ENCODE data around the gene NUDT7. TPM values are rescaled to one million over a fixed set of nuclear protein-coding genes. Genes with fewer than 3 reads are reported as not detected.

The NUDT7 gene
- polyA plus RNA-seq (2013, experiment 1 of 2): 9.6 TPM
- polyA plus RNA-seq (2013, experiment 2 of 2): 9.8 TPM

DNA sequence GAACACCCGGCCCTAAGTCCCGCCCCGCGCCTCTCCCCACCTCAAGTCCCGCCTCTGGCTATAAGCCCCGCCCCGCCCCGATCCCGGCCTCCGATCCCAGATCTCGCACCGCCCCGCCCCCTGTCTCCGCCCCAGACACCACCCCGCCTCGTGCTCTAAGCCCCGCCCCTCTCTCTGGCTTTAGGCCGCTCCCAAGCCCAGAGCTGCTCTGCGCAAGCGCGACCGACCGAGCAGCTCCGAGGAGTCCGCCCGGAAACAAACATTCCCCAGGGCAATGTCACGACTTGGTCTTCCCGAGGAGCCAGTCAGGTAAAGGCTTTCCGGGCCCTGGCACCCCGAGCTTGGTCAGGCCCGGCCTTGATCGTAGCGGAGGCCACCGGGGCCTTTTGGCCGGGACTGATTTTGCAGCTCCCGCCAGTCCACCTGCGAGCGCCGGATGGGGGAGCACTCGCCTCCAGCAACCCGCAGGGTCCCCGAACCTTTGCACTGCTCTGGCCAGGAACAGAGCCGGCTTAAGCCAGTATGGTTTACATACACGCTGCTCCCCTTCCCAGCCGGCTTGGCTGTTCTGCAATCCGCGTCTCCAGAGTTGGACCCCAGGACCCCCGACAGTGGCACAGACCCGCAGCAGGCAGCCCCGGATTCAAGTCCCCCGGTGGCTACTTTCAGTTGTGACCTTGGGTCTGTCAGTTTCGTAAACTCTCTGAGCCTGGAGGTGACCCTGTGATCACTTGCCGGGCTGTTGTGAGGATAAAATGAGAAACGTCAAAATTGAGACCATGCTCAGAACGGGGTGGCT, at the start of gene NUDT7:
Gene NUDT7, plus strand, starts transcription at position 206 of the 799 bp plus-strand sequence. Its CDS starts 69 bp downstream, at position 275.
- H3K18ac ChIP-seq (ENCODE audit: low read depth in 1 of 2, low read length in 2 of 2): peak within 1 kb of the TSS; percentile 88 to 98
- H3K4me1 ChIP-seq (ENCODE audit: control insufficient read depth, insufficient read depth, low read depth, low read length): peaks cover 4% of the 10 kb centered on the region
- no peaks in the 10 kb centered on the region for H3K27me3 ChIP-seq (ENCODE audit: control insufficient read depth in 1 of 2, insufficient read depth in 1 of 2, low read length in 2 of 2)
- 2% methylated on average over 55 of the region's 55 CpGs for WGBS
- H2BK5ac ChIP-seq (ENCODE audit: low read depth, low read length, poor library complexity, severe bottlenecking): no peak within 1 kb of the TSS
- H3K36me3 ChIP-seq (ENCODE audit: control insufficient read depth in 1 of 2, insufficient read depth in 2 of 2, low read depth in 1 of 2, low read length in 2 of 2): peaks cover 0 to 8% of the 10 kb centered on the region in 2 experiments
- H3K79me1 ChIP-seq (replicated peaks; ENCODE audit: low read length, poor library complexity, severe bottlenecking): no peaks in the 10 kb centered on the region
- H2BK12ac ChIP-seq (ENCODE audit: low read length in 2 of 2): peak within 1 kb of the TSS; percentile 84 to 95
- H3K27ac ChIP-seq (ENCODE audit: low read length, poor library complexity, severe bottlenecking): peak within 1 kb of the TSS; percentile 79
- H4K91ac ChIP-seq (ENCODE audit: low read length): peak within 1 kb of the TSS; percentile 92
- peak within 1 kb of the TSS; percentile 96 for H3K9ac ChIP-seq (ENCODE audit: low read length)
- peak within 1 kb of the TSS in 1 of 2 experiments; percentile 59 for H3K14ac ChIP-seq (ENCODE audit: low read length in 2 of 2)
- H2AK5ac ChIP-seq (ENCODE audit: low read length, severe bottlenecking): no peak within 1 kb of the TSS
- H3K4me2 ChIP-seq (ENCODE audit: low read length, poor library complexity, severe bottlenecking): peak within 1 kb of the TSS; percentile 82
- peak within 1 kb of the TSS; percentile 96 for H2BK15ac ChIP-seq (ENCODE audit: low read depth, poor library complexity, severe bottlenecking)
- peak within 1 kb of the TSS; percentile 69 to 96 for H3K4ac ChIP-seq (ENCODE audit: low read depth in 1 of 2, low read length in 2 of 2)
- H3K23ac ChIP-seq (ENCODE audit: low read length in 2 of 2): peak within 1 kb of the TSS in 1 of 2 experiments; percentile 91
- peak within 1 kb of the TSS; percentile 95 for H4K8ac ChIP-seq (ENCODE audit: low read length)
- H3K9me3 ChIP-seq (ENCODE audit: control insufficient read depth, low read length): peaks cover 3% of the 10 kb centered on the region
- H2AFZ ChIP-seq (ENCODE audit: low read depth, low read length): peak within 1 kb of the TSS; percentile 64
- peak within 1 kb of the TSS; percentile 65 to 86 for H3K4me3 ChIP-seq (ENCODE audit: insufficient read depth in 1 of 2, low read depth in 1 of 2, low read length in 2 of 2)
- peak; percentile 97 for DNase-seq
- H2BK120ac ChIP-seq (ENCODE audit: low read depth, low read length): peak within 1 kb of the TSS; percentile 95

GRCh38 chr16:77674888-77675287, 47.4 kb upstream of the NUDT7 start:
- no peak overlapping the region for H2AK5ac ChIP-seq (ENCODE audit: low read length, severe bottlenecking)
- H3K36me3 ChIP-seq (ENCODE audit: control insufficient read depth in 1 of 2, insufficient read depth in 2 of 2, low read depth in 1 of 2, low read length in 2 of 2): no peaks in the 10 kb centered on the region
- no peak overlapping the region for H2BK15ac ChIP-seq (ENCODE audit: low read depth, poor library complexity, severe bottlenecking)
- H3K4me1 ChIP-seq (ENCODE audit: control insufficient read depth, insufficient read depth, low read depth, low read length): no peaks in the 10 kb centered on the region
- H3K27ac ChIP-seq (ENCODE audit: low read length, poor library complexity, severe bottlenecking): no peak overlapping the region
- 22% methylated on average over 4 of the region's 4 CpGs for WGBS
- H2BK5ac ChIP-seq (ENCODE audit: low read depth, low read length, poor library complexity, severe bottlenecking): no peak overlapping the region
- DNase-seq: peak; percentile 58
- peaks cover 4 to 11% of the 10 kb centered on the region in 2 experiments for H3K27me3 ChIP-seq (ENCODE audit: control insufficient read depth in 1 of 2, insufficient read depth in 1 of 2, low read length in 2 of 2)
- no peak overlapping the region for H3K18ac ChIP-seq (ENCODE audit: low read depth in 1 of 2, low read length in 2 of 2)
- H3K9me3 ChIP-seq (ENCODE audit: control insufficient read depth, low read length): no peaks in the 10 kb centered on the region
- H2BK120ac ChIP-seq (ENCODE audit: low read depth, low read length): no peak overlapping the region
- H3K14ac ChIP-seq (ENCODE audit: low read length in 2 of 2): no peak overlapping the region
- no peak overlapping the region for H4K91ac ChIP-seq (ENCODE audit: low read length)
- H3K23ac ChIP-seq (ENCODE audit: low read length in 2 of 2): no peak overlapping the region
- peak overlapping the region; percentile 71 for H3K9ac ChIP-seq (ENCODE audit: low read length)
- H3K4ac ChIP-seq (ENCODE audit: low read depth in 1 of 2, low read length in 2 of 2): no peak overlapping the region
- H3K4me2 ChIP-seq (ENCODE audit: low read length, poor library complexity, severe bottlenecking): no peak overlapping the region
- no peak overlapping the region for H2BK12ac ChIP-seq (ENCODE audit: low read length in 2 of 2)
- H4K8ac ChIP-seq (ENCODE audit: low read length): no peak overlapping the region
- H3K4me3 ChIP-seq (ENCODE audit: insufficient read depth in 1 of 2, low read depth in 1 of 2, low read length in 2 of 2): no peak overlapping the region
- H2AFZ ChIP-seq (ENCODE audit: low read depth, low read length): no peak overlapping the region
- no peaks in the 10 kb centered on the region for H3K79me1 ChIP-seq (replicated peaks; ENCODE audit: low read length, poor library complexity, severe bottlenecking)

- no peak overlapping the region for H3K18ac ChIP-seq (ENCODE audit: low read depth in 1 of 2, low read length in 2 of 2)
- H2AK5ac ChIP-seq (ENCODE audit: low read length, severe bottlenecking): no peak overlapping the region
- WGBS: 35% methylated on average over 15 of the region's 15 CpGs
- no peak overlapping the region for H3K4ac ChIP-seq (ENCODE audit: low read depth in 1 of 2, low read length in 2 of 2)
- no peak overlapping the region for H2BK120ac ChIP-seq (ENCODE audit: low read depth, low read length)
- no peak overlapping the region for H2BK12ac ChIP-seq (ENCODE audit: low read length in 2 of 2)
- H3K4me1 ChIP-seq (ENCODE audit: control insufficient read depth, insufficient read depth, low read depth, low read length): no peaks in the 10 kb centered on the region
- H3K14ac ChIP-seq (ENCODE audit: low read length in 2 of 2): no peak overlapping the region
- peaks cover 4 to 11% of the 10 kb centered on the region in 2 experiments for H3K27me3 ChIP-seq (ENCODE audit: control insufficient read depth in 1 of 2, insufficient read depth in 1 of 2, low read length in 2 of 2)
- H3K79me1 ChIP-seq (replicated peaks; ENCODE audit: low read length, poor library complexity, severe bottlenecking): no peaks in the 10 kb centered on the region
- H2BK15ac ChIP-seq (ENCODE audit: low read depth, poor library complexity, severe bottlenecking): no peak overlapping the region
- H3K23ac ChIP-seq (ENCODE audit: low read length in 2 of 2): no peak overlapping the region
- peak overlapping the region in 1 of 2 experiments; percentile 13 for H3K4me3 ChIP-seq (ENCODE audit: insufficient read depth in 1 of 2, low read depth in 1 of 2, low read length in 2 of 2)
- H3K9me3 ChIP-seq (ENCODE audit: control insufficient read depth, low read length): no peaks in the 10 kb centered on the region
- H3K36me3 ChIP-seq (ENCODE audit: control insufficient read depth in 1 of 2, insufficient read depth in 2 of 2, low read depth in 1 of 2, low read length in 2 of 2): no peaks in the 10 kb centered on the region
- H4K91ac ChIP-seq (ENCODE audit: low read length): no peak overlapping the region
- H3K4me2 ChIP-seq (ENCODE audit: low read length, poor library complexity, severe bottlenecking): no peak overlapping the region
- no peak overlapping the region for H3K27ac ChIP-seq (ENCODE audit: low read length, poor library complexity, severe bottlenecking)
- H2BK5ac ChIP-seq (ENCODE audit: low read depth, low read length, poor library complexity, severe bottlenecking): no peak overlapping the region
- no peak overlapping the region for H2AFZ ChIP-seq (ENCODE audit: low read depth, low read length)
- no peak overlapping the region for H4K8ac ChIP-seq (ENCODE audit: low read length)
- DNase-seq: peak; percentile 81
- peak overlapping the region; percentile 71 for H3K9ac ChIP-seq (ENCODE audit: low read length)
Observed at GRCh38 chr16:77675464-77676324, 46.6 kb upstream of the NUDT7 start.

GRCh38 chr16:77677129-77677528, 45.2 kb upstream of the NUDT7 start:
- no peak overlapping the region for H3K4ac ChIP-seq (ENCODE audit: low read depth in 1 of 2, low read length in 2 of 2)
- H4K8ac ChIP-seq (ENCODE audit: low read length): no peak overlapping the region
- peak overlapping the region; percentile 36 for H4K91ac ChIP-seq (ENCODE audit: low read length)
- no peak overlapping the region for H3K18ac ChIP-seq (ENCODE audit: low read depth in 1 of 2, low read length in 2 of 2)
- H2BK12ac ChIP-seq (ENCODE audit: low read length in 2 of 2): peak overlapping the region; percentile 28 to 42
- no peak overlapping the region for H3K23ac ChIP-seq (ENCODE audit: low read length in 2 of 2)
- no peaks in the 10 kb centered on the region for H3K4me1 ChIP-seq (ENCODE audit: control insufficient read depth, insufficient read depth, low read depth, low read length)
- peaks cover 0 to 11% of the 10 kb centered on the region in 2 experiments for H3K27me3 ChIP-seq (ENCODE audit: control insufficient read depth in 1 of 2, insufficient read depth in 1 of 2, low read length in 2 of 2)
- H3K9me3 ChIP-seq (ENCODE audit: control insufficient read depth, low read length): no peaks in the 10 kb centered on the region
- WGBS: 80% methylated on average over 4 of the region's 4 CpGs
- no peak overlapping the region for H3K4me2 ChIP-seq (ENCODE audit: low read length, poor library complexity, severe bottlenecking)
- no peaks in the 10 kb centered on the region for H3K79me1 ChIP-seq (replicated peaks; ENCODE audit: low read length, poor library complexity, severe bottlenecking)
- H2BK120ac ChIP-seq (ENCODE audit: low read depth, low read length): no peak overlapping the region
- no peak for DNase-seq
- H2BK5ac ChIP-seq (ENCODE audit: low read depth, low read length, poor library complexity, severe bottlenecking): no peak overlapping the region
- H3K27ac ChIP-seq (ENCODE audit: low read length, poor library complexity, severe bottlenecking): no peak overlapping the region
- no peak overlapping the region for H2AFZ ChIP-seq (ENCODE audit: low read depth, low read length)
- H3K9ac ChIP-seq (ENCODE audit: low read length): no peak overlapping the region
- H2BK15ac ChIP-seq (ENCODE audit: low read depth, poor library complexity, severe bottlenecking): no peak overlapping the region
- no peak overlapping the region for H2AK5ac ChIP-seq (ENCODE audit: low read length, severe bottlenecking)
- no peaks in the 10 kb centered on the region for H3K36me3 ChIP-seq (ENCODE audit: control insufficient read depth in 1 of 2, insufficient read depth in 2 of 2, low read depth in 1 of 2, low read length in 2 of 2)
- H3K4me3 ChIP-seq (ENCODE audit: insufficient read depth in 1 of 2, low read depth in 1 of 2, low read length in 2 of 2): no peak overlapping the region
- no peak overlapping the region for H3K14ac ChIP-seq (ENCODE audit: low read length in 2 of 2)
